K562 (cell line): ENCODE measurements around the gene CCNC. TPM values are rescaled to one million over a fixed set of nuclear protein-coding genes. Genes with fewer than 3 reads are reported as not detected.

Source experiments
- ATAC-seq: fragments of 200-7000 bp; cut with Tn5 transposase; 3 replicates; pipeline ENCODE4 v1.9.1; 2020; ENCODE audit warnings: moderate library complexity
- BruUV-seq: library from RNA; stranded (reverse); fragments of 400-500 nt; replicated peaks from 2 replicates; lab custom pipeline; 2021; lab: Mats Ljungman, UMichigan
- CTCF ChIA-PET: fragments of 300-600 bp; formaldehyde crosslinking; extraction: SDS; loops from one replicate; lab custom pipeline; 2021; ENCODE audit warnings: low intra/inter-chr PET ratio; lab: Yijun Ruan, JAX
- POLR2A ChIA-PET: fragments of 300-600, 350-650 bp; sonication (Branson Sonifier 250); formaldehyde crosslinking; extraction: SDS; loops from one replicate; lab custom pipeline; 2021; ENCODE audit warnings: antibody characterized with exemption, inconsistent platforms; lab: Yijun Ruan, JAX
- DNase-seq, 4 experiments: peaks; one replicate each; pipeline versions ENCODE4 v3.0.0 to v3.0.0-alpha.2; 2011 to 2018; ENCODE audit warnings: low spot score in 3 of 4, mixed read lengths in 3 of 4; ENCODE audit errors: extremely low read depth in 1 of 4
- FAIRE-seq: peaks from 2 replicates; lab custom pipeline; 2011; peaks lifted over from hg19 to GRCh38; lab: Jason Lieb, UNC
- H2AFZ ChIP-seq: 2 replicates; pipeline ENCODE4 v1.6.0; 2011; ENCODE audit warnings: low read depth, low read length, control low read depth, inconsistent platforms
- H3K27ac ChIP-seq: fragments of 200-600 bp; 3 replicates; pipeline ENCODE4 v1.8.0; 2011; ENCODE audit warnings: low read depth, mild to moderate bottlenecking, control low read depth, inconsistent platforms, low read length, moderate library complexity, mixed read lengths; ENCODE audit errors: extremely low read depth
- H3K27me3 ChIP-seq, 2 experiments: fragments of 300-600 bp in 1 of 2; 2 replicates in 1 of 2; 3 replicates in 1 of 2; pipeline versions ENCODE4 v1.6.0 to v1.8.0; 2011; ENCODE audit warnings: inconsistent platforms in 2 of 2, low read length in 2 of 2, mild to moderate bottlenecking in 1 of 2, mixed read lengths in 1 of 2, moderate library complexity in 1 of 2; ENCODE audit not compliant: control insufficient read depth in 2 of 2, insufficient read depth in 2 of 2
- H3K36me3 ChIP-seq: fragments of 300-600 bp; 3 replicates; pipeline ENCODE4 v1.8.0; 2011; ENCODE audit warnings: mild to moderate bottlenecking, low read length, inconsistent platforms; ENCODE audit not compliant: control insufficient read depth, insufficient read depth
- H3K4me1 ChIP-seq, 2 experiments: fragments of 200-600 bp in 1 of 2; replicated peaks in 1 of 2; 2 replicates in 1 of 2; 3 replicates in 1 of 2; pipeline versions ENCODE4 v1.5.1 to v1.8.0; 2011; ENCODE audit warnings: inconsistent platforms in 2 of 2, low read length in 2 of 2, mild to moderate bottlenecking in 1 of 2, mixed read lengths in 1 of 2, moderate library complexity in 1 of 2; ENCODE audit not compliant: control insufficient read depth in 2 of 2, insufficient read depth in 2 of 2
- H3K4me2 ChIP-seq: 2 replicates; pipeline ENCODE4 v1.6.1; 2011; ENCODE audit warnings: low read length, control low read depth, inconsistent platforms, mixed read lengths; ENCODE audit not compliant: insufficient read depth
- H3K4me3 ChIP-seq: fragments of 200-600 bp; sonication (generic), shearing (Covaris generic); 2 replicates; pipeline ENCODE4 v1.5.1; 2016; ENCODE audit warnings: control low read depth, inconsistent platforms
- H3K79me2 ChIP-seq: fragments of 200-600 bp; 3 replicates; pipeline ENCODE4 v1.8.0; 2011; ENCODE audit warnings: low read length, inconsistent platforms; ENCODE audit not compliant: control insufficient read depth, insufficient read depth
- H3K9ac ChIP-seq, 2 experiments: 2 replicates each; pipeline versions ENCODE4 v1.6.0 to v1.6.1; 2011; ENCODE audit warnings: low read depth in 2 of 2, low read length in 2 of 2, control low read depth in 1 of 2, inconsistent platforms in 1 of 2, mild to moderate bottlenecking in 1 of 2, mixed read lengths in 1 of 2; ENCODE audit not compliant: insufficient read depth in 1 of 2
- H3K9me1 ChIP-seq: one replicate; pipeline ENCODE4 v1.6.0; 2011; ENCODE audit warnings: inconsistent platforms, mild to moderate bottlenecking, low read length, moderate library complexity; ENCODE audit not compliant: control insufficient read depth, insufficient read depth
- H3K9me3 ChIP-seq: replicated peaks from 2 replicates; pipeline ENCODE4 v1.5.1; 2011; ENCODE audit warnings: low read depth, low read length, inconsistent platforms; ENCODE audit not compliant: control insufficient read depth, insufficient read depth
- H4K20me1 ChIP-seq: replicated peaks from 2 replicates; pipeline ENCODE4 v1.6.1; 2011; ENCODE audit warnings: low read length, inconsistent platforms, mixed read lengths; ENCODE audit not compliant: control insufficient read depth, insufficient read depth
- ATF7 ChIP-seq: fragments of 450-650 bp; IDR thresholded peaks from 2 replicates; pipeline ENCODE4 v1.7.1; 2014; ENCODE audit warnings: mild to moderate bottlenecking, moderate library complexity
- C11orf30 ChIP-seq: fragments of 450-650 bp; IDR thresholded peaks from 2 replicates; pipeline ENCODE4 v1.6.1; 2016; ENCODE audit warnings: low read depth, mild to moderate bottlenecking
- CEBPG ChIP-seq, 3 experiments: fragments of 200-800 bp in 1 of 3; sonication (Bioruptor generic) in 1 of 3; sonication (generic) in 1 of 3; formaldehyde crosslinking in 1 of 3; IDR thresholded peaks in 2 of 3; conservative IDR thresholded peaks in 1 of 3; 2 replicates each; pipeline versions ENCODE4 v1.6.1 to v1.8.0; 2016 to 2022; ENCODE audit warnings: missing compliant biosample characterization in 2 of 3, missing genetic modification characterization in 2 of 3, mild to moderate bottlenecking in 1 of 3, missing genetic modification reagents in 1 of 3
- NCOA1 ChIP-seq: fragments of 450-650 bp; IDR thresholded peaks from 2 replicates; pipeline ENCODE4 v1.6.1; 2016; ENCODE audit warnings: low read depth
- POLR2B ChIP-seq: fragments of 450-650 bp; IDR thresholded peaks from 2 replicates; pipeline ENCODE4 v1.6.1; 2018; ENCODE audit warnings: low read depth; ENCODE audit not compliant: partially characterized antibody
- SFPQ ChIP-seq: fragments of 200-400 bp; formaldehyde crosslinking; IDR thresholded peaks from 2 replicates; pipeline ENCODE4 v1.6.1; 2017; ENCODE audit warnings: mild to moderate bottlenecking, low read depth, low read length, moderate library complexity
- ZNF23 ChIP-seq: fragments of 250-450 bp; sonication (Bioruptor Pico); IDR thresholded peaks from 2 replicates; pipeline ENCODE4 v1.4.0; 2020; ENCODE audit warnings: mild to moderate bottlenecking
- ZNF316 ChIP-seq: fragments of 450-650 bp; IDR thresholded peaks from 2 replicates; pipeline ENCODE4 v1.6.1; 2016
- ZSCAN29 ChIP-seq: fragments of 450-650 bp; IDR thresholded peaks from 2 replicates; pipeline ENCODE4 v1.6.1; 2017
- WGBS: fragments of 100-300 bp; shearing (Covaris generic); methylation state at CpG from one replicate; pipeline ENCODE4 v1.1.6; 2016; ENCODE audit warnings: low coverage, mixed read lengths; ENCODE audit not compliant: insufficient coverage; ENCODE audit errors: missing lambda C conversion rate; 5-methylcytosine and 5-hydroxymethylcytosine counted together
- in situ Hi-C: fragments of 300-500 bp; cut with MboI; formaldehyde crosslinking; loops from 4 replicates; pipeline ENCODE4 v1.15.0; 2018; ENCODE audit warnings: inconsistent platforms, mixed read lengths
- intact Hi-C: fragments of 100-400 bp; cut with micrococcal nuclease; formaldehyde crosslinking; loops from 2 replicates; pipeline ENCODE4 v1.14.2; 2022
- polyA plus RNA-seq, 8 experiments: library from polyadenylated mRNA; depleted of rRNA in 4 of 8; stranded (reverse) in 5 of 8; unstranded in 3 of 8; fragments of >200 nt; fragmentation: Nextera tagmentation in 2 of 8; fragmentation: Illumina TruSeq in 1 of 8; extraction: Ambion mirVana in 2 of 8; extraction: Trizol in 1 of 8; gene quantifications; 2 replicates each; pipeline versions ENCODE4 v1.2.1 to v1.2.3, GENCODE V29; 2011 to 2014; ENCODE audit warnings: inconsistent platforms in 1 of 8, missing spikeins in 1 of 8
- total RNA-seq, 7 experiments: library from RNA; depleted of rRNA in 6 of 7; stranded (reverse); fragments of >200 nt in 6 of 7; fragmentation: Illumina TruSeq in 2 of 7; extraction: Trizol in 2 of 7; gene quantifications; 2 replicates each; pipeline versions ENCODE4 v1.2.1 to v1.2.3, GENCODE V29; 2011 to 2021; ENCODE audit warnings: low replicate concordance in 1 of 7

The CCNC gene
- total and polyA plus RNA-seq, 9 of the 15 experiments (the other 6 are each of a cell fraction or from before 2014, with no cell fraction given): 68.7 to 177 (median 99.6) TPM

GRCh38 chr6:99553888-99554287, 14.6 kb downstream of the CCNC start:
- in situ Hi-C loops: no loop called here
- no peak for DNase-seq
- Histone ChIP-seq H3K36me3 (peaks cover 87% of the 10 kb centered on the region), H3K9ac (no peak overlapping the region), H3K27me3 (no peaks in the 10 kb centered on the region), H3K79me2 (no peaks in the 10 kb centered on the region), H2AFZ (no peak overlapping the region), H3K9me1 (no peaks in the 10 kb centered on the region), H3K4me2 (no peak overlapping the region), H3K27ac (no peak overlapping the region), H4K20me1 (no peaks in the 10 kb centered on the region), H3K4me3 (no peak overlapping the region), H3K4me1 (no peaks in the 10 kb centered on the region), H3K9me3 (no peaks in the 10 kb centered on the region)
- BruUV-seq: no TSS peak
- FAIRE-seq: no peak
- CTCF ChIA-PET: no interaction called here
- ATAC-seq: no peak
- 93% methylated on average over 2 of the region's 2 CpGs for WGBS
- intact Hi-C loops: no loop called here
- TF ChIP-seq SFPQ (no peak), POLR2B (no peak), ZNF316 (peak; percentile 53), NCOA1 (no peak), CEBPG (CRISPR knock-in tag; IDR thresholded peaks at IDR 0.05) (no peak), CEBPG (tag; conservative IDR thresholded peaks at IDR 0.05 in 1 of 2, IDR thresholded peaks at IDR 0.05 in 1 of 2) (no peak), C11orf30 (peak; percentile 30; the same call in 1 of the 2 replicates), ZSCAN29 (no peak), ATF7 (no peak), ZNF23 (CRISPR knock-in tag) (no peak)
- POLR2A ChIA-PET: interaction anchor here (0.8 to 1.0 kb wide), 2 partner anchors 14 to 16 kb away, joined by 3 to 6 read pairs; no protein-coding TSS in a partner anchor
